Astrocyte (in vitro differentiated cells and primary cell): ENCODE measurements around the gene SLC12A6.

ENCODE experiments used
- CTCF ChIP-seq: IDR thresholded peaks from 2 replicates; pipeline ENCODE4 v1.5.1; 2011; ENCODE audit warnings: low read depth, mild to moderate bottlenecking, inconsistent platforms, low read length, moderate library complexity; ENCODE audit not compliant: insufficient read depth
- EZH2 ChIP-seq: IDR thresholded peaks from 2 replicates; pipeline ENCODE4 v1.6.1; 2012; ENCODE audit warnings: mild to moderate bottlenecking, low read length, inconsistent platforms; ENCODE audit not compliant: insufficient read depth

GRCh38 chr15:34327906-34328305, 9.7 kb downstream of the SLC12A6 start:
- no peak for TF ChIP-seq CTCF
- no peak for TF ChIP-seq EZH2
